ENCODE results near the gene STK39. TPM values are rescaled to one million over a fixed set of nuclear protein-coding genes. Genes with fewer than 3 reads are reported as not detected.

STK39 gene
- total and polyA plus RNA-seq, 2 donors (not counting 1 experiment from before 2014, with no cell fraction given): 2.3 to 14.6 TPM

DNA sequence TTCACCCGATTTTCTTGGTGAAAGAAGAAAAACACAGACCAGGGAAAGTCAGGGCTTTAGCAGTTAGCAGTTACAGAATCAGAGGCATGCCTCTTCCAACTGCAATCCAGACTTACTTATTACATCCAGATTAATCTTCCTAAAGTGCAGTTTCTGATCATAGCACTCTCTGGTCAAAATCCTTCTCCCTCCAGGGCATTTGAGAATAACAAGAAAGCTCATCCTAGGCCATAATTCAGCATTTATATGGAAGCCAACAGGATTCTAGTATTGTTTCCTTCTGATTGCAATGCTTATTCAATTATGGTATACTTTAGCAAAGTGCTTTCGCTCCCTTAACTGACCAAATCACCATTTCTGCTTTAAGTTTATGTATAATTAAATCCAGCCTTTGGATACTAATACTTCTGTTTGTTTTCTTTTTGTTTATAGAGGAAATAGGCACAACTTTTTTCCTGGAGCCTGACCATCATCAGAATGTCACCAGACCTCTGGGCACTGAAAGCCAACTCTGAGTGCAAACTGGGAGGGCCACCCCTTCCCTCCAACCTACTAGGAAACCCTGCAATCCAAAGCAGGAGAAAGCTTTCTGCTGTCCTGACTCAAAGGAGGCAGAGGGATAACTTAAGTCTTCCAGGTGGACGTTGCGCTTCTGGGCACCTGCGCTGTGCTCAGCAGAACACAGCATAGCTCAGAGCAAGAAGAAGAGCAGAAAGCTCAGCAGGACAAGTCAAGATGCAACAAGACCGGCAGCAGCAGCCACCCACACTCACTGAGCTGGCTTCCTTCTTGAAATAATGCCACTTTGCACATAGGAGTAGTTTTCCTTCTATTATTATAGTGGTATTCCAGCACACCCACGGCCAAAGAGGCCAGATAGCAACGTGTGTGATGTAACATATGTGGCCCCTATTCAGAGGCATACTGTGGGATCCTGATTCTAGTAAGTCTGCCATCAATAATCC is 99.3 kb downstream of the STK39 start:
- WGBS (ENCODE audit: insufficient coverage): 97% methylated on average over 4 of the region's 8 CpGs
- no peak for TF ChIP-seq EZH2 (IDR thresholded peaks at IDR 0.05; ENCODE audit: borderline replicate concordance, insufficient read depth, low read depth, low read length, poor library complexity, severe bottlenecking)
- TF ChIP-seq, protein P1, sequence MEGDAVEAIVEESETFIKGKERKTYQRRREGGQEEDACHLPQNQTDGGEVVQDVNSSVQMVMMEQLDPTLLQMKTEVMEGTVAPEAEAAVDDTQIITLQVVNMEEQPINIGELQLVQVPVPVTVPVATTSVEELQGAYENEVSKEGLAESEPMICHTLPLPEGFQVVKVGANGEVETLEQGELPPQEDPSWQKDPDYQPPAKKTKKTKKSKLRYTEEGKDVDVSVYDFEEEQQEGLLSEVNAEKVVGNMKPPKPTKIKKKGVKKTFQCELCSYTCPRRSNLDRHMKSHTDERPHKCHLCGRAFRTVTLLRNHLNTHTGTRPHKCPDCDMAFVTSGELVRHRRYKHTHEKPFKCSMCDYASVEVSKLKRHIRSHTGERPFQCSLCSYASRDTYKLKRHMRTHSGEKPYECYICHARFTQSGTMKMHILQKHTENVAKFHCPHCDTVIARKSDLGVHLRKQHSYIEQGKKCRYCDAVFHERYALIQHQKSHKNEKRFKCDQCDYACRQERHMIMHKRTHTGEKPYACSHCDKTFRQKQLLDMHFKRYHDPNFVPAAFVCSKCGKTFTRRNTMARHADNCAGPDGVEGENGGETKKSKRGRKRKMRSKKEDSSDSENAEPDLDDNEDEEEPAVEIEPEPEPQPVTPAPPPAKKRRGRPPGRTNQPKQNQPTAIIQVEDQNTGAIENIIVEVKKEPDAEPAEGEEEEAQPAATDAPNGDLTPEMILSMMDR (IDR thresholded peaks at IDR 0.05): no peak
- Mint-ChIP-seq H3K9me3 (ENCODE audit: insufficient read depth) (no peaks in the 10 kb centered on the region), H3K4me1 (no peaks in the 10 kb centered on the region), H3K27ac (no peak overlapping the region), H3K27me3 (no peaks in the 10 kb centered on the region), H3K4me3 (no peak overlapping the region)
- H3K36me3 ChIP-seq (replicated peaks in 1 of 2; ENCODE audit: control extremely low read depth in 1 of 2, control insufficient read depth in 1 of 2, extremely low read depth in 1 of 2, insufficient read depth in 2 of 2, low read length in 1 of 2): peaks cover 0 to 2% of the 10 kb centered on the region in 2 experiments
- no peak overlapping the region for H3K4me3 ChIP-seq (ENCODE audit: control extremely low read depth in 1 of 5, extremely low read depth in 1 of 5, insufficient read depth in 1 of 5, low read depth in 2 of 5, low read length in 4 of 5)
- no peak for ATAC-seq (ENCODE audit: low read depth)
- DNase-seq: no peak
- no peaks in the 10 kb centered on the region for H3K9me3 ChIP-seq (ENCODE audit: control extremely low read depth in 1 of 3, control insufficient read depth in 2 of 3, insufficient read depth in 1 of 3, low read length in 2 of 3)
- H3K4me2 ChIP-seq (replicated peaks; ENCODE audit: low read depth, low read length, poor library complexity, severe bottlenecking): no peak overlapping the region
- no peaks in the 10 kb centered on the region for H3K27me3 ChIP-seq (replicated peaks in 1 of 4; ENCODE audit: control extremely low read depth in 1 of 4, control insufficient read depth in 3 of 4, insufficient read depth in 4 of 4, low read length in 3 of 4)
- no peaks in the 10 kb centered on the region for H4K20me1 ChIP-seq (ENCODE audit: control insufficient read depth, insufficient read depth, low read length, poor library complexity, severe bottlenecking)
- no peak overlapping the region for H3K9ac ChIP-seq (ENCODE audit: low read length)
- no peak overlapping the region for H3K27ac ChIP-seq (ENCODE audit: low read length in 2 of 2)
- intact Hi-C loops (cut with micrococcal nuclease): no loop called here
- H2AFZ ChIP-seq (ENCODE audit: insufficient read depth, low read depth, low read length, poor library complexity, severe bottlenecking): no peak overlapping the region
- CTCF ChIA-PET: interaction anchor here (1.5 kb wide), 1 partner anchor 29 kb away, joined by 5 read pairs; no protein-coding TSS in a partner anchor
- no peaks in the 10 kb centered on the region for H3K79me2 ChIP-seq (ENCODE audit: control insufficient read depth, insufficient read depth, low read length)
- POLR2A ChIA-PET: no interaction called here
- H3K4me1 ChIP-seq (ENCODE audit: control insufficient read depth in 2 of 2, insufficient read depth in 2 of 2, low read length in 2 of 2): no peaks in the 10 kb centered on the region

All from B cell (primary cell).